ENCODE measurements around the gene AMOT.
"Not testable (repeated sequence)": the region's sequence is repeated elsewhere in the genome, so short reads cannot be mapped to it uniquely, and the experiment has no call there.

AMOT gene

GRCh38 chrX:112857478-112857878 is 16.8 kb upstream of the AMOT start:
- Histone ChIP-seq H3K36me3 (ENCODE audit: control insufficient read depth, insufficient read depth, low read length) (no peaks in the 10 kb centered on the region), H3K4me3 (ENCODE audit: extremely low read depth, insufficient read depth, low read length, poor library complexity, severe bottlenecking) (no peak overlapping the region), H3K27ac (ENCODE audit: low read depth, low read length, severe bottlenecking) (no peak overlapping the region), H3K9me3 (ENCODE audit: control insufficient read depth, low read length) (no peaks in the 10 kb centered on the region), H3K4me1 (ENCODE audit: control insufficient read depth, insufficient read depth, low read length, poor library complexity, severe bottlenecking) (peaks cover 2% of the 10 kb centered on the region)
- WGBS, 2 experiments (ENCODE audit: insufficient coverage in 2 of 2): 93 to 94% methylated on average over 2 of the region's 5 CpGs

GRCh38 chrX:112854901-112855300 is 14.3 kb upstream of the AMOT start:
- not testable (repeated sequence) for H3K27ac ChIP-seq (ENCODE audit: low read depth, low read length, severe bottlenecking); H3K36me3 ChIP-seq (ENCODE audit: control insufficient read depth, insufficient read depth, low read length); H3K9me3 ChIP-seq (ENCODE audit: control insufficient read depth, low read length); H3K4me1 ChIP-seq (ENCODE audit: control insufficient read depth, insufficient read depth, low read length, poor library complexity, severe bottlenecking); H3K4me3 ChIP-seq (ENCODE audit: extremely low read depth, insufficient read depth, low read length, poor library complexity, severe bottlenecking)
- WGBS, 2 experiments (ENCODE audit: insufficient coverage in 2 of 2): 95 to 98% methylated on average over 10 to 15 of the region's 26 CpGs

- Histone ChIP-seq H3K36me3 (ENCODE audit: control insufficient read depth, insufficient read depth, low read length) (no peaks in the 10 kb centered on the region), H3K4me1 (ENCODE audit: control insufficient read depth, insufficient read depth, low read length, poor library complexity, severe bottlenecking) (peaks cover 2% of the 10 kb centered on the region), H3K27ac (ENCODE audit: low read depth, low read length, severe bottlenecking) (peak overlapping the region; percentile 49), H3K9me3 (ENCODE audit: control insufficient read depth, low read length) (no peaks in the 10 kb centered on the region), H3K4me3 (ENCODE audit: extremely low read depth, insufficient read depth, low read length, poor library complexity, severe bottlenecking) (no peak overlapping the region)
- WGBS, 2 experiments (ENCODE audit: insufficient coverage in 2 of 2): no CpG with 5 or more reads among the region's 3 CpGs
Measured at GRCh38 chrX:112852851-112853250, 12.2 kb upstream of the AMOT start.

DNA sequence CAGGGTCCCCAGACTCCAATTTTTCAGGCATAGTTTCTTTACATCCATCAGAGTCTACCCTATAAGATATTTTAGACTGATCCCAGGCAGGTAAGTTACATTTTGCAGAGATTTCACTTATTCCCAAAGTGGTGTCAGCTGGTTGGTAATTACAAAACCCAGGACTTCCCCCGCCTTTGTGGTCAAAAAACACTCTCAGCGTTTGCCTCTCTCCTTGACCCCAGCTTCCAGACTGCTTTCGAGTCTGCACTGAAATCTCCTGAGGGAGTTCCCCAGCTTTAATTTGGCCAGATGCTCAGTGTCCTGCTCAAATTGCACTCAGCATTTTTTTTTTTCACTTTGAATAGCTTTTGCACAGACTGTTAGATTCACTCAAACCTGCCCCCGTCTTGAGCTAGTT is 11.2 kb upstream of the AMOT start:
- no peaks in the 10 kb centered on the region for H3K9me3 ChIP-seq (ENCODE audit: control insufficient read depth, low read length)
- peaks cover 2% of the 10 kb centered on the region for H3K4me1 ChIP-seq (ENCODE audit: control insufficient read depth, insufficient read depth, low read length, poor library complexity, severe bottlenecking)
- H3K4me3 ChIP-seq (ENCODE audit: extremely low read depth, insufficient read depth, low read length, poor library complexity, severe bottlenecking): no peak overlapping the region
- 65 to 71% methylated on average over 3 of the region's 4 CpGs for WGBS, 2 experiments (ENCODE audit: insufficient coverage in 2 of 2)
- no peak overlapping the region for H3K27ac ChIP-seq (ENCODE audit: low read depth, low read length, severe bottlenecking)
- H3K36me3 ChIP-seq (ENCODE audit: control insufficient read depth, insufficient read depth, low read length): no peaks in the 10 kb centered on the region

DNA sequence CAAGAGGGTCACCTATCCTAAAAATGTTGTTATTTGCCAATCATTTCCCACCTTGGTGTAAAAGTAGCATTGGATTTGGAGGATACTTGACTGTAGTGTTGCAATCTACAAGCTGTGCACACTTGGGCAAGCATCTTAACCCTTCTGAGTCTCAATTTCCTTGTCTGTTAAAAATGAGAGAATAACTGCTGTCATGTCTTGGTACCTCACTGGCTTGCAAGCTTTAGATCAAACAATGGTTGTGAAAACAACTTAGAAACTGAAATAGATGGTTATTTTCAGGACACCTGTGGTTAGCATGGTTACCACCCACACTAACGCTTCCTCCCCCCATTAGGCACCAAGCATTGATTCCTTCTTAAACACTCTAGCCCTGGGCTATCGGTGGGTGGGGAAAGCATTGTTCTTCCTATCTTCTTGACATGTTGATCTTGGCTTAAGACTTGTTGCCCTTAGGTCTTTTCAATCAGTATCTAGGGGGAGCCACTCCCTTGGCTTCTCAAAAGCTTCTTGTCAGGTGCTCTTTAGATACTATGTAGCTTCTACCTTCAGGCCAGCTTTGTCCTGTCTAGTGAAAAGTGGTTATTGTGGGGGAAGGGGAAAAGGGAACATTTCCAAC is 10.6 kb upstream of the AMOT start:
- WGBS, 2 experiments (ENCODE audit: insufficient coverage in 2 of 2): no CpG with 5 or more reads among the region's 2 CpGs
- Histone ChIP-seq H3K4me3 (ENCODE audit: extremely low read depth, insufficient read depth, low read length, poor library complexity, severe bottlenecking) (no peak overlapping the region), H3K9me3 (ENCODE audit: control insufficient read depth, low read length) (no peaks in the 10 kb centered on the region), H3K4me1 (ENCODE audit: control insufficient read depth, insufficient read depth, low read length, poor library complexity, severe bottlenecking) (peaks cover 2% of the 10 kb centered on the region), H3K27ac (ENCODE audit: low read depth, low read length, severe bottlenecking) (no peak overlapping the region), H3K36me3 (ENCODE audit: control insufficient read depth, insufficient read depth, low read length) (no peaks in the 10 kb centered on the region)

- no peaks in the 10 kb centered on the region for H3K9me3 ChIP-seq (ENCODE audit: control insufficient read depth, low read length)
- H3K36me3 ChIP-seq (ENCODE audit: control insufficient read depth, insufficient read depth, low read length): no peaks in the 10 kb centered on the region
- H3K4me1 ChIP-seq (ENCODE audit: control insufficient read depth, insufficient read depth, low read length, poor library complexity, severe bottlenecking): peaks cover 14% of the 10 kb centered on the region
- H3K27ac ChIP-seq (ENCODE audit: low read depth, low read length, severe bottlenecking): no peak overlapping the region
- H3K4me3 ChIP-seq (ENCODE audit: extremely low read depth, insufficient read depth, low read length, poor library complexity, severe bottlenecking): no peak overlapping the region
Measured at GRCh38 chrX:112849016-112849415, 8.4 kb upstream of the AMOT start.

DNA sequence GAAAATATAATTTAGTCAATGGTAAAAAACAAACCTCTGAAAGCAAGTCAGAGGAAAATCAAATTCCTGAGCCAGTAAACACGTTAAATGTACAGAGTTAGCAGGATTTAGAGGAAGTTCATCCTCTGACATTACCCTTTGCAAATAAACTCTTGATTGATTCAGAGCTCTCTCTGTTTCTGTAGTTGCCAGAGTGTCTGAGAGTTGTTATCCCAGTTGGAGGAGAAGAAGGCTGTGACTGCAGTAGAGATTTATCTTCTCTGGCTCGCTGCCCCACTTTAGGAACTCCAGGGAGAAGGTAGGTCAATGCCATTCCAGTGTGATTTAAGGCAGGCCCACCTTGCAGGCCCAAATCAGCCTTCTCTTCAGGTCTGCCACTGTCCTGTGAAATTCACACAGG is 6.2 kb upstream of the AMOT start:
- Histone ChIP-seq H3K9me3 (ENCODE audit: control insufficient read depth, low read length) (no peaks in the 10 kb centered on the region), H3K27ac (ENCODE audit: low read depth, low read length, severe bottlenecking) (no peak overlapping the region), H3K4me3 (ENCODE audit: extremely low read depth, insufficient read depth, low read length, poor library complexity, severe bottlenecking) (no peak overlapping the region), H3K36me3 (ENCODE audit: control insufficient read depth, insufficient read depth, low read length) (no peaks in the 10 kb centered on the region), H3K4me1 (ENCODE audit: control insufficient read depth, insufficient read depth, low read length, poor library complexity, severe bottlenecking) (peaks cover 13% of the 10 kb centered on the region)
- 80% methylated on average over 2 of the region's 2 CpGs; no CpG with 5 or more reads in 1 of the 2 experiments for WGBS, 2 experiments (ENCODE audit: insufficient coverage in 2 of 2)

GRCh38 chrX:112846187-112846586 is 5.6 kb upstream of the AMOT start:
- peaks cover 13% of the 10 kb centered on the region for H3K4me1 ChIP-seq (ENCODE audit: control insufficient read depth, insufficient read depth, low read length, poor library complexity, severe bottlenecking)
- no peaks in the 10 kb centered on the region for H3K36me3 ChIP-seq (ENCODE audit: control insufficient read depth, insufficient read depth, low read length)
- no peaks in the 10 kb centered on the region for H3K9me3 ChIP-seq (ENCODE audit: control insufficient read depth, low read length)
- H3K27ac ChIP-seq (ENCODE audit: low read depth, low read length, severe bottlenecking): no peak overlapping the region
- 100% methylated on average over 1 of the region's 4 CpGs; no CpG with 5 or more reads in 1 of the 2 experiments for WGBS, 2 experiments (ENCODE audit: insufficient coverage in 2 of 2)
- H3K4me3 ChIP-seq (ENCODE audit: extremely low read depth, insufficient read depth, low read length, poor library complexity, severe bottlenecking): no peak overlapping the region

DNA sequence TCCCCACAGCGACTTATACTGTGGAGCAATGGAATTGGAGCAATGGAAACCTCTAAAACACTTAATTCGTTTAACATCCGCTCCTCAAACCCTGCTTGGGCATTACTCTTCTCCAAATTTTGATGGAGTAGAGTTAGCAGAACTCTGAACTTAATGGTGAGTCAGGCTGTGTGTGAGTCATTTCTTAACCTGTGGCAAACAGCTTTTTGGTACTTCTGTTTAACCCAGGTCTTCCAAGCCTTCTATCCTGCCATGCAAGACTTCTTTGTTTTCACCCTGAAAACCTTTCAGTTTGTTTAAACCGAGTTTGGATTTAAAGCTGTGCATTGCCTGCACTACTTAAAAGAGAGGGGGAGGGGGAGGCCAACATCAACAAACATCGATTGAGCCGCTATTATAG is 3.6 kb upstream of the AMOT start:
- Histone ChIP-seq H3K4me3 (ENCODE audit: extremely low read depth, insufficient read depth, low read length, poor library complexity, severe bottlenecking) (no peak overlapping the region), H3K4me1 (ENCODE audit: control insufficient read depth, insufficient read depth, low read length, poor library complexity, severe bottlenecking) (peaks cover 13% of the 10 kb centered on the region), H3K27ac (ENCODE audit: low read depth, low read length, severe bottlenecking) (peak overlapping the region; percentile 10), H3K9me3 (ENCODE audit: control insufficient read depth, low read length) (no peaks in the 10 kb centered on the region), H3K36me3 (ENCODE audit: control insufficient read depth, insufficient read depth, low read length) (no peaks in the 10 kb centered on the region)
- WGBS, 2 experiments (ENCODE audit: insufficient coverage in 2 of 2): 40% methylated on average over 1 of the region's 6 CpGs; no CpG with 5 or more reads in 1 of the 2 experiments

- no CpG with 5 or more reads among the region's 5 CpGs for WGBS, 2 experiments (ENCODE audit: insufficient coverage in 2 of 2)
- no peak overlapping the region for H3K27ac ChIP-seq (ENCODE audit: low read depth, low read length, severe bottlenecking)
- H3K4me3 ChIP-seq (ENCODE audit: extremely low read depth, insufficient read depth, low read length, poor library complexity, severe bottlenecking): no peak overlapping the region
Measured at GRCh38 chrX:112841820-112842157, 1.2 kb upstream of the AMOT start.

GRCh38 chrX:112841114-112841819 is 636 bp upstream of the AMOT start:
- H3K36me3 ChIP-seq (ENCODE audit: control insufficient read depth, insufficient read depth, low read length): no peaks in the 10 kb centered on the region
- H3K4me3 ChIP-seq (ENCODE audit: extremely low read depth, insufficient read depth, low read length, poor library complexity, severe bottlenecking): peak overlapping the region; percentile 56
- no peaks in the 10 kb centered on the region for H3K9me3 ChIP-seq (ENCODE audit: control insufficient read depth, low read length)
- peaks cover 13% of the 10 kb centered on the region for H3K4me1 ChIP-seq (ENCODE audit: control insufficient read depth, insufficient read depth, low read length, poor library complexity, severe bottlenecking)
- peak overlapping the region; percentile 81 for H3K27ac ChIP-seq (ENCODE audit: low read depth, low read length, severe bottlenecking)
- 20% methylated on average over 6 of the region's 46 CpGs; no CpG with 5 or more reads in 1 of the 2 experiments for WGBS, 2 experiments (ENCODE audit: insufficient coverage in 2 of 2)

More at GRCh38 chrX:112841820-112842157, 1.2 kb upstream of the AMOT start:
- Histone ChIP-seq H3K36me3 (ENCODE audit: control insufficient read depth, insufficient read depth, low read length) (no peaks in the 10 kb centered on the region), H3K9me3 (ENCODE audit: control insufficient read depth, low read length) (no peaks in the 10 kb centered on the region), H3K4me1 (ENCODE audit: control insufficient read depth, insufficient read depth, low read length, poor library complexity, severe bottlenecking) (peaks cover 13% of the 10 kb centered on the region)
